GM18502 (cell line): ENCODE results near the gene DACT2.
"Not testable (repeated sequence)": the region's sequence is repeated elsewhere in the genome, so short reads cannot be mapped to it uniquely, and the experiment has no call there.

ENCODE experiments used
- ATAC-seq: cut with Tn5 transposase; IDR thresholded peaks from one replicate; pipeline ENCODE4 v1.9.1; 2021; ENCODE audit warnings: mild to moderate bottlenecking; ENCODE audit not compliant: unreplicated experiment, poor library complexity

DACT2 gene

DNA sequence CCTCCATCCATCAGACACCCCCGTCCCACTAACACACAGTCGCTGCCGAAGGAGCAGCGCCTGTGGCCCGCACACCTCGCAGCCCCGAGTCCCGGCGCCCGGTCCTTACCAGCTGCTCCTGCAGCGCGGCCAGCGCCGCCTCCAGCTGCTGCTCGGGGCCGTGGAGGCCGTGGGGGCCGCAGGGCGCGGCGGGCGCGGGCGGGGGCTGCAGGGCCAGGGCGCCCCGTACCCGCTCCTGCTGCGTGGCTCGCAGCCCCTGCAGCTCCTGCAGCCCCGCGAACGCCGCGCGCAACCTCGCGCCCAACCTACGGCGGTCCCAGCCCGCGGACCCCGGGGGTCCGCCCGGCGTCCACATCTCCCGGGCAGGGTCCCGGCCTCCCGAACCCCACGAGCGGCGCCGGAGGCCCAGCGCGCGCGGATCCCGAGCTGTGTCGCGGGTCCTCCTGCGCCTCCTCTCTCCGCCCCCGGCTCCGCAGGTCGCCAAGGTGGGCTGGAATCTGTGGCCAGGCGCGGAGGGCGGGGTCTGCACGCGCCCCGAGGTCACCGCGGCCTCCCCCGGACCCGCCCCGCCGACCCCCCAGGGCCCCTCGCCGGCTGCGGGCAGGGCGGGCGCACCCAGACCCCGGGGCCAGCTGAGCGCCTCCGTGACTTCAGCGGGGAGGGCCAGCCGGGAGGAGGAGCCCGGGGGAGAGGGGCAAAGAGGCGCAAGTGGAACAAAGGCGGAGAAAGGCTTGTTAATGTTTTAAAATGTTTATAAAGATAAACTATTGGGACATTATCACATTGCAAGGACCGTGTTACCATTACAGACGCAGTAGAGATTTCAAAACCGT lies at the start of gene DACT2:
Gene DACT2 (minus strand): TSS at position 499 of the 833 bp plus-strand sequence. CDS start 144 bp downstream, at position 355.
- no peak for ATAC-seq

GRCh38 chr6:168368936-168369335 lies 49.4 kb upstream of the DACT2 start:
- no peak for ATAC-seq

GRCh38 chr6:168368066-168368820 lies 48.7 kb upstream of the DACT2 start:
- no peak for ATAC-seq

DNA sequence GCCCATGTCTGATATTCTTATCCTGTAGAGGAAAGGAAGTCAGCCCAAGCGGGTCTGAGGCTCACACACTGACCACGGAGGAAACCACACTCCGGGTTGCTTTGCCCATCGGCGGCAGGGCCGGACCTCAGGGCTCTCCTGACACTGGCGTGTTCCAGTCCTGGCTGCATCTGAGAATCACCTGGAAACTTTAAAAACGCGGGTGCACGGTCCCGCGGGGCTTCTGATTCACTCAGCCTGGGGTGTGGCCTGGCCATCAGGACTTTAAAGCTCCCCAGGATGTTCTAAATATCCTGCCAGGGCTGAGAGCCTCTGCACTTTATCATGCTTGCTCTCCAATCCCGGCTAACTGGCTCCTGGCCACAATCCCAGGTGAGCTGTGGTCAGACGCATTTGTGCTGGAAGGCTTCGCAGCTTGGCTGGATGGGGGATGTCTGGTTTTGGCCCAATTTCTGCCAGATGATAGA lies 47.7 kb upstream of the DACT2 start:
- no peak for ATAC-seq

- no peak for ATAC-seq
Observed at GRCh38 chr6:168366473-168366872, 46.9 kb upstream of the DACT2 start.

DNA sequence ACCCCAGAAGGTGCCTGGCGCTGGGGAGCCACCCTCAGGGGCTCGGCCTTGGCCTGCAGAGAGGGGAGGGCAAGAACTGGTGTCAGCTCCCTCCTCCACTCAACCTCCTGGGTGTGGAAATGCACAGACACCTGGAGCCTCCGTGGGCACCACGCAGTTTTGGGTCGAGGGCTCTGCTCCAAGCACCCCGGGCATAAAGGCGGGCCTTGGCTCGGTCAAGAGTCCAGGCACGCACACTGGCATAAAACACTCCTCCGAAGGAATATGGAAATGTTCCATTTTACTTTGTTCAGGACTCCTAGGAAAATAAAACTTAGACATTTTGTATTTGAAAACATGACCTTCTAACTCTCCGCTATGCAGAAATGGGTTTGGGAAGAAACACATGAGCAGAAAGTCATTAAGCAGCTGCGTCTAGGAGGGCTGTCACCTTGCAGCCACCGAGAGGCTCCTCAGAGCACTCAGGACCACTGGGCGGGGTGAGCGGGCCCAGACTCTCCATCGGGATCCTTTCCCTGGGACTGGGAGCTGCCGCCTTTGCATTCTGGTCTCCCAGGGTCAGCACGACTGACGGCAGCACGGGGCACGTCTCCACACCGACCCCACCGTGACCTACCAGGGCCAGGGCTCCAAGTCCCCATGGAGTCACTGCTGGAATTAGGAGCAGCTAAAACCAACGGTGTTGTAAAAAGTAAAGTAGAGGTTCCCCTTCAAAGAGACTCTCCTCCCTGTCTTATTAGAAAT lies 46.0 kb upstream of the DACT2 start:
- no peak for ATAC-seq

GRCh38 chr6:168364793-168365421 lies 45.3 kb upstream of the DACT2 start:
- ATAC-seq: no peak

GRCh38 chr6:168363811-168364792 lies 44.5 kb upstream of the DACT2 start:
- ATAC-seq: no peak

DNA sequence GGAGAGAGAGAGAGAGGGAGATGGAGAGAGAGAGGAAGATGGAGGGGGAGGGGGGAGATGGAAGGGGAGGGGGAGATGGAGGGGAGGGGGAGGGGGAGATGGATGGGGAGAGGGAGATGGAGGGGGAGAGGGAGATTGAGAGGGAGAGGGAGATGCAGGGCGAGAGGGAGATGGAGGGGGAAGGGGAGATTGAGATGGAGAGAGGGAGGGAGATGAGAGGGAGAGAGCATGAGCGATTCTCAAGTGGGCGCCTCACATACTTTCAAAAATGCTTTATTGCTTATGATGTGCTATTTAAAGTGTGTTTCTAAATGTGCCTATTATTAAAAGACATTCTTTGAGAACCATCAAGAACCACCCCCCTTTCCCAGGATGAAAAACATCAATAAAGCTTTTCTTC lies 43.7 kb upstream of the DACT2 start:
- ATAC-seq: no peak

DNA sequence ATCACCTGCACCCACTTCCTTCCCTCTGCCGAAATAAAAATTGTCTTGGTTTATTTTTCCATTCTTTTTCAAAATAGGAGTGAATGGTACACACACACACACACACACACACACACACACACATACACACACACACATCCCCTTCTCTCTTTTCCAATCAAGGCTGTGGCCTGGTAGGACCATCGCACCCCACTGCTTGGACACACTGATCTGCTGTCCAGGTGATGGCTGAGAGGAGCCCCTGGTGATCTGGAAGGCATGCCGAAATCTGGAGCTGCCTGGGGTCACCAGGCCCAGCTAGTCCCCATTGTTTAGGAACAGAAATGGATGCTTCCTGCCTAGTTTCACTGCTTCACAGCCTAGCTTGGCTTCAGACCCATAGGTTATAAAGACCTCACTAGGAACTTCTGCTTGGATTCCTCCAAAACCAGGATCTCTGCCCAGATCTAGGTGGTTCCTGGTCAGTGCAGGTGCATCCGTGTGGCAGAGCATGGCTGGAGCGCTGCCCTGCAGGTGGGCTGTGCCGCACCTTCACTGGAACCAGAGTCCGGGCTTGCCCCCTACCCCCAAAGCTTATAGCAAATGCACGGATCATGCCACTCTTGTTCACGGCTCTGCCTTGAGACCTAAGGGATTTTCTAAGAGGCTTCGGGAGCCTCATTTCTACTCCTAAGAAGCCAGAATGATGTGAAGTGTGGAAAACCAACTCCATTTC lies 42.9 kb upstream of the DACT2 start:
- no peak for ATAC-seq

GRCh38 chr6:168361766-168362165 lies 42.2 kb upstream of the DACT2 start:
- no peak for ATAC-seq

DNA sequence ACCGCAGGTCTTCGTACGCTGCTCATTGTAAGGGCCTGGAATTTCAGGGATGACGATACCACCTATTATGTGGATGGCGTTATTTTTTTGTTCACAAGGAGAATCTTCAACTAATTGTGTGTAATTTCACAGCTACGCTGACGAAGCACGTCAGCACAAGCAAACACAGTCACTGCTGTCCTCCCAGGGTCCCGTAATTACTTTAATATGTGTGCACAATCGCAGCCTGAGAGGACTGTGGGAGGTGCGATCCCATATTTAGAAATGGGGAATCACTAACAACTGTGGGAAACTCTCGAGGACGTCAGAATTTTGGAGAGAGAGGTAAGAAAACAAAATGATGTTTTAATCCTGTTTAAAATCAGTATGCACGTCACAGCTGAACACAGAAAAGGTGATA lies 40.2 kb upstream of the DACT2 start:
- no peak for ATAC-seq

DNA sequence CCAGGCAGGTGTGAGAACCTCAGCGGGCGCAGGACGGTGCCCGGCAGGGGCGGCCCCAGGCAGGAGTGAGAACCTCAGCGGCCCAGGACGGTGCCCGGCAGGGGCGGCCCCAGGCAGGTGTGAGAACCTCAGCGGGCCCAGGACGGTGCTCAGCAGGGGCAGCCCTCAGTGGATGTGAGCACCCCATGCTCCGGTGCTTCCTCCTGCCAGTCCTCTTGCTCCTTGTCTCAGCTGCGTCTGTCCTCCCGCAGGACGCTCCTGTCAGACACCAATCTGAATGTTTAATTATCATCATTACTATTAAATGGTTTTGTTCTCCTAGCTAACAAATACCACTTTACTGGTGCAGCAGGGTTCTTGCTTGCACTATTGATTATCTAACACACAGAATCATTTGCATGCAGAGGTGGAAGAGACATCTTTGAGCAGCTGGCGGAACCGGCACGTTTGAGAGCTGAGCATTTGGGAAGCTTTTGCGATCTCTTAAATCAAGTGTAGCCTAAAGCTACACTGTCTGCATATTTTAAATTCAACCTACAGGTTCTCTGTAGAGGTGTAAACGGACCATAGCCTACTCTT lies 39.4 kb upstream of the DACT2 start:
- no peak for ATAC-seq

GRCh38 chr6:168356872-168357271 lies 37.3 kb upstream of the DACT2 start:
- not testable (repeated sequence) for ATAC-seq

DNA sequence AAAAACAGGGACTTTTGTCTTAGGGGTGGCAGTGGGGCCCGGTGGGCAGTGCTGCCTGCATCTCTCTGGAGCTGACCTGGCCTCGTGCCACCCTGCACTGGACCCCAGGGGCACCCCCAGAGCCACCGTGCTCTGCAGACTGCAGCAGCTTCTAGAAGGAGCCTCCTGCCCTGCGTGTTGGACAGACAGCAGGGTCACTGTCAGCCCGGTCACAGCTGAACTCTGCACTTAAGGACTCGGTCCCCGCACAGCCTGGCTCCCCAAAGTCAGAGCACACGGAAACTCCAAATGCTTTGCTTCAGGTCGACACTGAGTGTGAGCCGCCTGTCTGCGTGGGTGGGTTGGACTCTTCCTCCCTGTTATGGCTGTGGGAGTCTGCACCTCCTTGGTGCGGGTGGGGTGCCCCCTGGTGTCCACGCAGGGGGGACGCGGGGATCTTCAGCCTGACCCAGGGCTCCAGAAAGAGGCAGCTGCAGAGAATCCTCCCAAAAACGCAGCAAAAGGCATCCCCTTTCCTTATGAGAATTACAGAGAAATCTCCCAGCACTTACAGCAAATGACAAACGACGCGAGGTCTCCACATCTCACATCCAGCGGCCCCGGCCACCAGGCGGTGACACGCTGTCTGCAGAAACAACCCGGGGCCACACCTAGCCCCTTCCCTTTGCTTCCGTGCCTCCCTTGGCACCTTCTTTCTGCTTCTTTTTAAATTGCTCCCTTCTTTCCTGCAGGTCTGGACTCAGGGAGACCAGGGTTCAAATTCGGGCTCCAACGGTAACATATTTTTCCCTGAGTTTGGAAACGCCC lies 36.3 kb upstream of the DACT2 start:
- ATAC-seq: no peak

- no peak for ATAC-seq
Observed at GRCh38 chr6:168354338-168354737, 34.8 kb upstream of the DACT2 start.

DNA sequence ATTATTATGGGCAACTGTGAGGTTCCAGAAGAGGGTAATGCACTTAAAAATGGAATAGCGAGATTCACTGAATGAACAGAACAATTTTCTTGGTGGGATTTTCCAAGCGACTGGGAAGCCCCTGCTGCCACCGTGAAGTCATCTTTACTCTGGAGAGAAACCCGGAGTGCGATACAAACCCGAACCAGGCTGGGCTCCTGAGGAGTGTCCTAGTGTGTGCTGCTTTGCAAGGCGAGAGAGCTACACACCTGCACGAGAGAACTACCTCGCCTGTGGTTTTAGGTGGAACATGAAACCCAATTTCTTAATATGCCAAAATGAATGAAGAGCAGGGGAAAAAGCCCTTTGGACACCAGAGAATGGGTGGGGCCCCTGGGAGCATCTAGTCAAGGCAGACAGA lies 33.5 kb upstream of the DACT2 start:
- no peak for ATAC-seq
